GM19397 (cell line): ENCODE measurements around the gene ZNG1A.
"Not testable (repeated sequence)": the region's sequence is repeated elsewhere in the genome, so short reads cannot be mapped to it uniquely, and the experiment has no call there.

Source experiments
- ATAC-seq: cut with Tn5 transposase; IDR thresholded peaks from one replicate; pipeline ENCODE4 v1.9.1; 2021; ENCODE audit warnings: mild to moderate bottlenecking, moderate library complexity; ENCODE audit not compliant: unreplicated experiment

The ZNG1A gene

DNA sequence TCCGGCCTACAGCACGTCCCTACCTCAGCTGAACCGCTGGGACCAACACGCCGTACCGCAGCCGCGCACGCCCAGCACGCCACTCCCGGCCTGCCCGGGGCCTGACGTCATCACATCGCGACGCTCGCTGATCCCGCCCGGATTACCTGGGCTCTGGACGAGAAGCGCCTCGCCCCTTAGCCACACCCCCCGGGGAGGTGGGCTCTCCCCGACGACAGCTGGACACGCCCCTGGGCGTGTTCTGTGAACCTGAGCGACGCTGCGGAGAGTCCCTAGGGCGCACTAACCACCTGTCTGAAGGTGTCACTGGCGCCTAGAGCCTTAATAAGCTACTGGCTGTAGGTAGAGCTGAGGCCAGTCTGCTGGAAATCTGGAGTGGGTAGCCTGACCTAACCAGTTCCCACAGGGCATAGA is at the start of gene ZNG1A:
ZNG1A (minus strand) TSS at position 87 of the 414 bp plus-strand sequence. CDS start 87 bp downstream, outside the sequence.
- ATAC-seq = not testable (repeated sequence)

DNA sequence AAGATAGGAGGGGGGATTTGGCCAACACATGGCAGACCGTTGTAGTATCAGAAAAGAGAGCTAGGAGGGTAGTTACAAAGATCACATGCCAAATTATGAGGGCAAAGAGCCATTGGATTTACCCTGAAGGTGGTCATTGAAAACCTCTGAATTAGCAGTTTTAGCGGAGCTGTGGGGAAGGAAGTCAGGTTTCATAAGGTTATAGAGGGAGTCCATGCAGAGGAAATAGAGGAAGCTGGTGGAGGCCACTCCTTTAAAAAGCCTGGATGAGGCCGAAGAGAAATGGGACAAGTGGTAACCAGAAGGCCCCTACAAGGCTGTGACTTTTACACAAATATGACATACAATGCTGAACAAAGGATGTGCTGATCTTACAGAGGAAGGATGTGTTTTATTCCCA is 49.0 kb upstream of the ZNG1A start:
- ATAC-seq = no peak

DNA sequence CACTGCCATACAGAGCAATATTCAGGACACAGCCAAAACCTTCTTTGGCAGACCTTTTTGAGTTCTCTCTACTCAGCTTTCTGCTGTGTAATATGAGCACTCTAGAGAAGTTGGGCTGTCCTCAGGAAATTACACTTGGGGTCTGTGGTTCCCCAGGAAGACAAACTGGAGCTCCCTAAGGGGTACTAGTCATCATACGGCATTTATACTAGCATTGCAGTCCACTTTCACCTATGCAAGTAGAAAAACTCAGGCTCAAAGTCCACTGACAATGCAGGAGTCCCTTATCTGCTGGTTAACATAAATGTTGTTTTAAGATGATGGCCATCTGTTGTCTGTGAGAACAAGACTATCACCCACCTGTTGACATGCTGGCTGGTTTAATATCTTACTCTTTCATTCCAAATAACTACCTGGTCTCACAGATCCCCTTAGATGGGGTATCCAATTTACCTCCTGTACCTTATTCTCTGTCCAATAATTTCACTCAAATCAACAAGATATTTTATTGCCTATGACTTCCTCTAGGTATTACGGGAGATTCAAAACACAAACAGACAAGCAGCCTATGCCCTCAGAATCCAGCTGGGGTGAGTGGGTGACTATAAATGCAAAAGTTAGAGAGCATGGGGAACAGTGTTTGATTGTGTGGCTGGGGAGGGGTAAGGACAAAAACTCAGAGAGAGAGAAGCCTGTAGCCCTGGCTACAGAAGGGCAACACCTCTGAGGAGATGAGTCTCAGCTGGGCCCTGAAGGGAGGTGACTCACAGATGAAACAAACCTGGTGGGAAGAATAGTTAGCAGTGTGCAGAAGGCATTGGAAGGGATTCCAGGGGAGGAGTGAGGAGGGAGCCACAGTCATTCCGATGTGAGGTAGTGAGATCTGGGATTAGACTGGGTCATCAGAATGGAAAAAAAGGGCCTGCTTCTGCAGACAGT is 46.0 kb upstream of the ZNG1A start:
- ATAC-seq = no peak

DNA sequence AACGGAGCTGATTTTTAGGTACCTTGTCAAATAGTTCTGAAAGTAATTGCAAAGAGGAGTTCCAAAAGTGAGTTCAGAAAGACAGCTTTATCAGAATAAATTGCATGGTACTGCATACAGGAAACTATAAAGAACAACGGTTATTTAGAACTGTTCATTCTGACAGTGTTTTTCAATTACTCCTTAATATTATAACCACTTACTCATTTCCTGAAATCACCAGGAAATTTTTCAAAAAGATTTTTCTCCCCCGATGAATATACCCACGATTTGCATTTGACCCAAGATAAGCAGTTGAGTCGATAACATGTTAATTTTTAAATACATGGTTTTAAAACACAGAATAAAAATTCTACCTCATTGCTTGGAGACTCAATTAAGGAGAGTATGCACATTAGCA is 45.2 kb upstream of the ZNG1A start:
- ATAC-seq = no peak

DNA sequence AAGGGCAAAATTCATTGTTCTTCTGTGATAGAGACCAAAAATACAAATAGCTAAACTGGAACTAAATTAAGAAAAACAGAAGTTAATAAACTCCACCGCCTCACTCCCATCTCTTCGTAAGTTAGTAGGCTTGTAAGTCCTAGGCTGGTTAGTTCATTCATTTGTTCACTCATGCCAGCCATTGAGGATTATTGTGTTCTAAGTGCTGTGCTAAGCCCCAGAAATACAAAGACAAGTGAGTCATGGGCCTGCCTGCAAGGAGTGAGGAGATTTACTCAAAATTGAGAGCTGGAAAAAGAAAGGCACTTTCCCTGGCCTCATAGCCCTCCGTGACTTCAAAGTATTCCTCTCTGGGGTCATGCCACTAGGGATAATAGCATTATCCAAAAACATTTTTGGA is 44.3 kb upstream of the ZNG1A start:
- no peak for ATAC-seq

DNA sequence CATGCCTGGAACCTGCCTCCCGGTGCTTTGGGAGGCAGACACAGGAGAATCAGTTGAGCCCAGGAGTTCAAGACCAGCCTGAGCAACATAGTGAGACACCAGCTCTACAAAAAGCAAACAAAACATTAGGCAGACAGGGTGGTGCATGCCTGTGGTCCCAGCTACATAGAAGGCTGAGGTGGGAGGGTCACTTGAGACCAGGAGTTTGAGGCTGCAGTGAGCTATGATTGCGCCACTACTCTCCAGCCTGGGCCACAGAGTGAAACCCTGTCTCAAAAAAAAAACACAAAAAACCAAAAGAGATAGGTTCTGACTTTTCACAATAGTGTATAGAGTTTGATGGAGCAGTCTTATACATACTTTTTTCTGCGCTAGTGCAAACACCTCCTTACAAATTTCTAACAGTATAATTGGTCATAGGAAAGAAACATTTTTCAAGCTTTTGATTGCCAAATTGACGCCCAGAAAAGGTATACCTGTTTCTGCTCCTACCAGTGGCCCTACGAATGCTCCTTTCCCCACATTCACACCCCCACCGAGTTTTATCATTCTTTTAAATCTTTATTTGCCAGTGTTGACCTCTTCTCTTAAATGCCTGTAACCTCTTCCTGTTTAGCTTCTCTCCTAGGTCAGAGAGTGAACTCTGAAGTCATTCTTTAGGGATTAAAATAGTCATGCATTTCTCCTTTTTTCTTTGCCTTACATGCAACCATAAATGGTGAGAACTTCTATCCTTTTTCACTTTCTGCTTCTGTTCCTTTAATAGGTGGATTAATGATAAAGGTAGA is 43.3 kb upstream of the ZNG1A start:
- no peak for ATAC-seq

DNA sequence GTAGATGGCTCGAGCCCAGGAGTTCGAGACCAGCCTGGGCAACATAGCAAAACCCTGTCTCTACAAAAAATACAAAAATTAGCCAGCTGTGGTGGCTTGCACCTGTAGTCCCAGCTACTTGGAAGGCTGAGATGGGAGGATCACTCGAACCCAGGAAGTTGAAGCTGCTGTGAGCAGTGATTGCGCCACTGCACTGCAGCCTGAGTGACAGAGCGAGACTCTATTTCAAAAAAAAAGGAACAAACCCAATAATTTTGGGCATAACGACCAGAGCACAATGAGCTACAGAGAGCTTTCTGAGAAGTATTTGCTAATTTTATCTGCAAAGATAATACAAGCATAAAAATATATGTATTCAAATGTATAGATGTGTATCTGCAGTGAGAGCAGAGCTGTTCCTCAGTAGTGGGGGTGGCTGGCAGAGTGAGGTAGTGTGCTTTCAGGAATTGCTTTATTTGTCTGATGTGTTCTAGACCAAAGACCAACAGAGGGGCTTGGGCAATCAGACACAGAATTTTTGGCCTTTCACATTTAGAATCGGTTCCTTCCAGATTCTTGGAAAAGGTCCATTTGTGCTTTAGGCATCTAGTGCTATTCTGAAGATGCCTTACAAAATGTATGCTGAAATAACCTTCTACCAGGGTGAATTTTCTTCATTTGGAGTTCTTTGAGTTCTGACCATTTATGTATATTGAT is 41.0 kb upstream of the ZNG1A start:
- no peak for ATAC-seq

DNA sequence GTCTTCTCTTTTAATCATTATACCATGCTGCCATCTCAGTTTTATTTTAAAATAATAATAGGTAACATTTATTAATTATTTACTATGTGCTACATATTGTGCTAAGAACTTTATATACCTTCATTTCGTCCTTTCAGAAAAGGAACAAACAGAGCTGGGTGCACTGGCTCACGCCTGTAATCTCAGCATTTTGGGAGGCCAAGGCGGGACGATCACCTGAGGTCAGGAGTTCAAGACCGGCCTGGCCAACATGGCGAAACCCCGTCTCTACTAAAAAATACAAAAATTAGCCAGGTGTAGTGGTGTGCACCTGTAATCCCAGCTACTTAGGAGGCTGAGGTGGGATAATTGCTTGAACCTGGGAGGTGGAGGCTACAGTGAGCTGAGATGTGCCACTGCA is 40.2 kb upstream of the ZNG1A start:
- not testable (repeated sequence) for ATAC-seq

DNA sequence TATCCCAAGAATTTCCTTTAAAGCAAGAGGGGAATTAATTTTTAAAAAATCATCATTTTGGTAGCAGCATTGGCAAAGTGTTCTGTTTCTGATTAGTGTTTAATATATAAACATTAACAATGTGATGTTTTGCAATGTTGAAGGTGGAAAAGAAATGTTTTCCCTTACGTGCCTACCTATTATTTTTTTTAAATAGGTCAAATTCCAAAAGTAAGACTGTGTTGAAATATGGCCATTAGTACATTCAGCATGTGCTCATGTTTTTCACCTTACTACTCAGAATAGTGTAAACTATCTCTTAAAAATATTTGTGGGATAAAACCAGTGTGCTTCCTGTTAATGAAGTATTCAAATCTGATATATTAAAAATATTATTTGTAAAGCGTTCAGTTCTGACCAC is 39.1 kb upstream of the ZNG1A start:
- no peak for ATAC-seq

DNA sequence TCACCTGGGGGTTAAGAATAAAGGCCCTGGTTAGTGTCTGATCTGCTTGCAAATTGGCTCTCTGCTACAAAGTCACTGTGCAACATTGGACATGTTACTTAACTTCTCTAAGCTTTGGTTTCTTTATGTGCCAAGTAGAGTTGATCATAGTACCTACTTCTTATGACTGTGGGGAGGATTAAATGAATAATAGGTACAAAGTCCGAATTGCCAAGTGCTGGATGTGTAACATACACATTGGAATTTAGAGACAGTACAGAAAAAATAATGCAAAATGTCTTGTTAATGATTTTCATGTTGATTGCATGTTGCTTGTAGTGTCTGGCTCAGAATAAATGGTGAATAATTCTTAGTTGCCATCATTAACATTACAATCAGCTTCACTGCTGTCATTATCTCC is 38.0 kb upstream of the ZNG1A start:
- no peak for ATAC-seq

DNA sequence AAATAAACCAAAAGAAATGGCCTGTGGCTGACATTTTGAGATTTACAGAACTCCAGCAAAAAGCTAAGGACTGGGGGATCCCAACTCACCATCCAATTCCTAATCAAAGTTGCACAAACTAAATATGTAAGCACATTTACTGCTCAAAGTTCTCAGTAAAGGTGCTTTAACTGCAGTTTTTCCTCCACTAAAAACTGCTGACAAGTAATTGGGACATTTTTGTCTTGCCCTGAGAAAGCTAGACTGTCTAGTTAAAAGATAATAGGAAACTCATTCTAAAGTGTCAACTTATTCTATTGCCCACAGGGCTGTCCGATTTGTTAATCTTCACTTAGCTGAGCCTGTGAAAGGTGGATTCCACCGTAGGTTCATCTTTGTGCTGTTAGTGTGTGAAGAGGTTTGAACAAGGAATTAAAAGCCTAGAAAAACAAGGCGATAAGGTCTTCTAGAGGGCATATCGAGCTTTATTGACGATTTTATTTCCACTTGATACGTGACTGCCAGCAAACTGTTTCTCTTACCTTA is 36.8 kb upstream of the ZNG1A start:
- ATAC-seq = no peak

DNA sequence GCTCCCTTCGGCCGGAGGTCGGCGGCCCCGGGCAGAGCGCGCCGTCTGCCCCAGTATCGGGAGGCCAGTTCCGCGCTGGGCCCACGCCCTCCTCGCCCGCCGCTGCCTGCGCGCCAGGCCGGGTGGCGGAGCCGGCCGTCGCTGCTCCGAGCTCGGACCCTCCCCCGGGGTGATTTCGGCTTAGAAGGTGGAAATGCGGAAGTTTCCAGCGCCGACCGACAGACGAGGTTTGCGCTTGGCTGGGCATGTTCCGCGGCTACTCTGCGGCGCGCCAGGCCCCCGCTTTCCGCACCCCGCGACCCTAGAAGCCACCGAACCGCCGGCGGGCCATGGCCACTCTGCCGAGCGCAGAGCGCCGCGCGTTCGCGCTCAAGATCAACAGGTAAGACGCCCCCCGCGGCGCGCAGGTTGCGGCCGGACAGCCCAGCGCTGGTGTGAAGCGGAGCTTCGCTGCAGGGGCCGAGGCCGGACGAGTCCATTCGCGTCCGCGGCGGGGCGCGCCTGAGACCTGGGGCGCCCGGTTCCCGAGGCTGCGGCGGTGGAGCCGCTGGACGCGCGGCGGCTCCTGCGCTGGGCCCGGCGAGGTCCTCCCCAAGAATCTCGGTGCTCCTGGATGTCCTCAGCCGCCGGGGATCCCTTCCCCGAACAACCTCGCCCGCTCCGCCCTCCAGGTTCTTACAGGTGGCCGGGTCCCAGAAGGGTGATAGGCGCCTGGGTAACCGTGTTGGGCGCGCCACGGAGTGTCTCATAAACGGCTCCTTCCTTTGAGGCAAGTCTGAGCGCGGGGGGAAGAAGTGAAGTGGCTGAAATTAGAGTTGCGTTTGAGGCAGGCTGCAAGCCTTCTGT is 36.0 kb upstream of the ZNG1A start, which contains the start of gene DOCK8:
DOCK8 (plus strand) TSS at position 218 of the 846 bp plus-strand sequence; CDS start at position 330, 112 bp downstream.
- peak; percentile 83 for ATAC-seq

DNA sequence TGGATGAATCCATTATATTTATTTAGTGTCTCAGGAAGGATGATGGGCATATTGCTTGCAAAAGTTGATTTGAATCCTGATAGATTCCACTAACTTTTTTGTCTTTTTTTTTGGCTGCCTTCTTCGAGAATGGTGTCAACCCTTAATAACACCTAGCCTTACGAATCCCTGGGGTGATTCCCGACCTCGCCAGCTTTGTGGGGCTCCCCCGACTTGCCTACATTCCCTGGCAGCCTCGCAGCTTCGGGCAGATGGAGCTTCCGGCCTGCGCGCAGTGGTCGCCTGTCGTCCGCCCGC is 35.4 kb upstream of the ZNG1A start:
- ATAC-seq = no peak

DNA sequence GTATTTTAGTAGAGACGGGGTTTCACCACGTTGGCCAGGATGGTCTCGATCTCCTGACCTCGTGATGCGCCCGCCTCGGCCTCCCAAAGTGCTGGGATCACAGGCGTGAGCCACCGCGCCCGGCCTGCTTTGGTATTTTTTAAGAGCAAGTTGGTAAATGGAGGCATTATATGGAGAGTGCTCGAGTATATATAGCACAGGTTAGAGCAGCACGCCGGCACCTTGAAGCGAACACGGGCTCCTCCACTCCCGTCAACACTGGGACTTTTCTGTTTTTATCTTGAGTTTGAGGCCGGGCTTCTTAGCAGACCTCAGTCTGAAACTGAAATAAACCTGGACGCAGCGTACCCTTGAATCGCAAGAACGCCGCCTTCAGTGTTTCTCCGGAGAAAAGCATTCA is 35.0 kb upstream of the ZNG1A start:
- not testable (repeated sequence) for ATAC-seq

DNA sequence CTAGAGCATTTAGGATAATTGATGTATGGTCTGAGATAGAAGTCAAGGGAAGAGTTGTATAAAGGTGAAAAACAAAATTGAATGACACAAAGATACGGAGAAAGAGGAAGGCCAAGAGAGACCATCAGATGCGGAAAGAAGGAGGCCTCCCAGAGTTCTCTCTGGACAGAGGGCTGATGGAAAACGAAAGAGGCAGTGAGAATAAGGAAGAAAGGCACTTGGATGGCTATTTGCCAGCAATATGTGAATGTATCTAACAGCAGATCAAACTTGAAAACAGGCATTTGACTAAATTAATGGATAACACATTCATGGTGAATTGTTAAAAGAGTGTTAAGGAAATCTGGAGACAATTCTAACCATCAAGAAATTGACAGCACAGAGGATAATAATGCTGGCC is 33.4 kb upstream of the ZNG1A start:
- no peak for ATAC-seq

DNA sequence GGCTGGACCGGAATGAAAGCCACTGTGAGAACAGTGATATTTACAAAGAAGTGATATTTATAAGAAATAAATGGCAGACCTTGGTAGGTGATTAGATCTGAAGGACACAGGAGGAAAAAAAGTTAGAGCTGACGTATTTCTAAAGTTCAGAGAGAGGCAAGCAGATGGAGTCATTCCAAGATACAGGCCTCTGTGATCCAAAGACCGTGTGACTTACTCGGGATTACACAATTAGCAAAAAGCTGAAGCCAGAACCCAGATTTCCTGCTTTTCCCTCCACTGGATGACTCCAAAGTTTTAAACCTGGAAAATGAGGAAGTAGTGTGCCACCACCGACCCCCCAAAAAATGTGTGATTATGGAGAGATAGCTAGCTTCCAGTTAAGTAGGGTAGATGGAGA is 32.7 kb upstream of the ZNG1A start:
- ATAC-seq = no peak

DNA sequence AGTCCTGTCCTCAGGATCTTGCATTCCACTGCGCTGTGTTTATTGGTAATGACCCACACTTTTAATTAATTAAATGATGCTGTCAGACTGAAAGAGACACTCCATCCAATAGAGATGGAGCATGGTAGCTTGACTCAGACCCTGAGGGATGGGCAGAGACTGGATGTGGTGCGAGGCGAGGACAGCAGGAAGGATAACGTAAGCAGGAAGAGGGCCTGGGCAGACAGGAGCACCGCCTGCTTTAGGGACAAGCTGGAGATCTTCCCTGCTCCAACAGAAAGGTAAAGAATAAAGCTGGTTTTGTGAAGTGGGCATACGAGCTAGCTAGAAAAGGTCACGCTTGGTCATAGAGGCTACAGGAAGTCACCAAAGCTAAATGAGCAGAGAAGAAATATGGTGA is 32.2 kb upstream of the ZNG1A start:
- no peak for ATAC-seq

DNA sequence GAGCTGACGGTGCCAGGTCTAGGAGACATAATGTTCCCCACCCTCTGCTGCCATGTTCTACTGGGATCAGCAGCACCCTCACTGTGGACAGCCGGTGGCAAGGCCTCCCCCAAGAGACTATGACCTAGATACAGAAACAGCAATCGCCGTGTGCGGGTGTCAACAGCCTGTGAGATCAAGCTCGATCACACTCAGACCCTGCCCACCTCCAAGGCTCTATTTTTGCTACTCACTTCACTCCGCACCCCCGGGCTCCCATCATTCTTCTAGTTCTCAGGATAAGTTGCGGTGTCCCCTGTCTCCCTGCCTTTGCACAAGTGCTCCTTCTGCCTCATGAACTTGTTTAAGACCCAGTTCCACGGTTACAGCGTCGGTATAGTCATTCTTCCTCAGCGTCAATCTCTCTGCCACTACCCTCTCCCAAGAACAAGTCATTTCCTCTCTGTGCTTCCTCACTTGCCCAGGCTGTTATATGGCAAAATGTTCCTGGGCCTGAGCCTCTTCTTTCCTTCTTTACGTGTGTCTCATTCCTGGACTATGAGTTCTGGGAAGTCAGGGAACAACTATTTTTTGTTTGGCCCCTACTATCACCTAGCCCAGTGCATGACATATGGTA is 30.4 kb upstream of the ZNG1A start:
- no peak for ATAC-seq

DNA sequence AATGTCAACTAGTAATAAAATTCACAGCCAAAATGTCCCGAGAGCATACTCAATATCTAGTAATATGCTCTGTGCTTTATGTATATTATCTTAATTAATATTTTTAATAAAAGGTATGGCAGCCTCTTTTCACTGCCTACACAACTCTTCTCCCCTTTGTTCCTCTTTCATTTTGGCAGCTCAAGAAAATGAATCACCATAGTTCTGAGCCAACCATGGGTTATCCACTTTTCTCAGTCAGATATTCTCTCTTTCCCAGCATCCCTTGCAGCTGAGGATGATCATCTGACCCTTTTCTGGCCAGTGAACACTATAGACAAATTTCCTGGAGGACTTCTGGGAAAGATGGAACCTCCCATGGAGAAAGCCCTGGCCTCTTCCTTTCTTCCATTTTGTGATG is 27.6 kb upstream of the ZNG1A start:
- no peak for ATAC-seq

DNA sequence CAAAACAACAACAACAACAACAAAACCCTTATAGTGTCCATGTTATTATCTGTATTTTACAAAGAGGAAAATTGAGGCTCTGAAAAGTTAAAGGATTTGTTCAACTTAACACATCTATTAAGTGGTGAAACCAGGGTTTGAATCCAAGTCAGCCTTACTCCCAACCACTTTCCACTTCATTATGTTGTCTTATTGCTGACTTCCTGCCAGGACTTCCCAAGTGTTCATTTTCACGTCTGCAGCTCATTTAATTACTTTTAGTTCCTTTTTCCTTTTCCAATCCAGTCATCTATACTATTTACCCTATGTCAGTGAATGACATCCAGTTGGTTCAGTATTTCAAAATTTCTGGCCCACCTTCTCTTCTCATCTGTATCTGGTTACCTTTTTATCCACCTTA is 20.7 kb upstream of the ZNG1A start:
- ATAC-seq = not testable (repeated sequence)
